GM18951 (cell line): ENCODE data around the gene NAA25.

Source experiments
- POLR2A ChIP-seq: IDR thresholded peaks from 4 replicates; pipeline ENCODE4 v1.6.1; 2011; ENCODE audit warnings: mild to moderate bottlenecking; ENCODE audit not compliant: insufficient read length, insufficient read depth; ENCODE audit errors: extremely low read depth
- in situ Hi-C: fragments of 300-500 bp; cut with MboI; formaldehyde crosslinking; loops from one replicate; pipeline ENCODE4 v1.12.0; 2022; ENCODE audit warnings: low sequenced_read_pairs, mixed read lengths, inconsistent platforms; ENCODE audit not compliant: unreplicated experiment

The NAA25 gene

GRCh38 chr12:111980598-111980997 lies 128.0 kb downstream of the NAA25 start:
- in situ Hi-C loops, result no loop called here
- TF ChIP-seq POLR2A, result no peak

DNA sequence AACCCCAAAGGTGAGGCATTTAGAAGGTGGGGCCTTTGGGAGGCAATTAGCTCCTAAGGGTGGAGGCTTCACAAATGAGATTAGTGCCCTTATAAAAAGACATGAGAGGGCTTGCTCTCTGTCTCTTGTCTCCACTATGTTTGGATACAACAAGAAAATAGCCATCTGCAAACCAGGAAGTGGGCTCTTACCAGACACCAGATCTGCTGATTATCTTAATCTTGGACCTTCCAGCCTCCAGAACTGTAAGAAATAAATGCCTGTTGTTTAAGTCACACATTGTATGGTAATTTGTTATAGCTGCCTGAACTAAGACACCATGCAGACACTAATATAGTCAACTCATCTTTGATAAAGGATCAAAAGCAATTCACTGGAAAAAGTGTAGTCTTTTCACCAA lies 130.0 kb downstream of the NAA25 start:
- no peak for TF ChIP-seq POLR2A
- in situ Hi-C loops, result no loop called here

- in situ Hi-C loops, result no loop called here
- TF ChIP-seq POLR2A, result no peak
Observed at GRCh38 chr12:111976860-111977259, 131.7 kb downstream of the NAA25 start.
